Measurements from ENCODE around the gene PAX2. TPM values are rescaled to one million over a fixed set of nuclear protein-coding genes. Genes with fewer than 3 reads are reported as not detected.

The PAX2 gene
- total and polyA plus RNA-seq, 2 of the 8 experiments (the other 6 are each of a cell fraction or from before 2014, with no cell fraction given), result 0.02 TPM; not detected in 1

DNA sequence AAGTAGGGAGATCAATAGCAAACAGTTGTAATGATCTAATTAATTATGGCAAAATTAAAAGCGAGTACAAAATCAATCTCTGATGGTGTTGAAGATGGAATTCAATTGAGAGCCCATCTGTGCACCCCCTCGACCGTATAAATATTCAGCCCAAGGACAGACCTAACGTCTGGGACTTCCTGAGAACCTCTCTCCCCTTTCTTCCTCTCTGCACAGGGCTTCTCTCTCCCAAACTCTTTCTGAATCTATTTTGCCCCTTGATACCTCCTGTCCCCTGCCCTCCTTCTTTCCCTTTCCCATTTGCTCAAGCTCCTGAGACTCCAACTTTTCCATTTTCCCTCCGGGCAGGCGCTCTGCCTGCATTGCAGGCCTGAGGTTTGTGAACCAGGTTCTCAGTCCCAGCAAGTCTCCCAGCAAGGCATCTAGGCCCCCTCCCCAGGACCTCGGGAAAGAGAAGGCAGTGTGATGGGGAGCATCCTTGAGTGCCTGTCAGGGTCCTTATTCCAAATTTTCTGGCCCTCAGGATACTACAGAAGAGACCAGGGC is 8.5 kb upstream of the PAX2 start:
- ChIA-PET CTCF (ENCODE audit: partially characterized antibody) (interaction anchor here (0.8 to 3.8 kb wide), 6 partner anchors 25 to 260 kb away, joined by 3 to 16 read pairs (median 4); no protein-coding TSS in a partner anchor), POLR2A (ENCODE audit: partially characterized antibody) (interaction anchor here (0.7 to 2.8 kb wide), 5 partner anchors 8 to 313 kb away, joined by 3 to 7 read pairs (median 3); no protein-coding TSS in a partner anchor)
- Histone ChIP-seq H3K23ac (ENCODE audit: insufficient read length) (no peak overlapping the region), H3K4me2 (ENCODE audit: insufficient read depth in 1 of 2, low read depth in 2 of 2, low read length in 2 of 2) (peak overlapping the region; percentile 45 to 58), H2AFZ (ENCODE audit: low read length) (no peak overlapping the region), H3K36me3 (ENCODE audit: control insufficient read depth in 2 of 4, insufficient read depth in 4 of 4, low read length in 3 of 4) (peaks cover 0 to 9% (median 0%) of the 10 kb centered on the region in 4 experiments; a peak in 1 of 8 replicates), H3K27me3 (replicated peaks in 1 of 4; ENCODE audit: control insufficient read depth in 3 of 4, extremely low read depth in 1 of 4, insufficient read depth in 3 of 4, low read length in 3 of 4) (peaks cover 92 to 100% (median 100%) of the 10 kb centered on the region in 4 experiments), H2BK15ac (ENCODE audit: low read length) (peak overlapping the region; percentile 46; the same call in 1 of the 2 replicates), H3K4ac (replicated peaks; ENCODE audit: insufficient read length, low read depth, low read length) (no peak overlapping the region), H3K14ac (ENCODE audit: insufficient read length) (no peak overlapping the region), H4K91ac (replicated peaks; ENCODE audit: insufficient read length, low read length) (no peak overlapping the region), H2BK120ac (replicated peaks; ENCODE audit: low read depth, low read length) (no peak overlapping the region), H3K4me1 (replicated peaks in 1 of 4; ENCODE audit: control insufficient read depth in 3 of 4, insufficient read depth in 4 of 4, low read length in 3 of 4) (peaks cover 0 to 26% (median 22%) of the 10 kb centered on the region in 4 experiments; a peak in 6 of 7 replicates), H3K79me2 (ENCODE audit: control insufficient read depth in 1 of 2, insufficient read depth in 2 of 2, low read length in 2 of 2) (no peaks in the 10 kb centered on the region), H3K56ac (replicated peaks; ENCODE audit: insufficient read length, low read depth, low read length) (no peak overlapping the region), H2AK5ac (ENCODE audit: low read depth, low read length) (no peak overlapping the region), H2BK5ac (ENCODE audit: low read depth, low read length) (peak overlapping the region; percentile 35; the same call in 1 of the 2 replicates), H3K4me3 (ENCODE audit: extremely low read depth in 1 of 4, insufficient read depth in 2 of 4, low read depth in 3 of 4, low read length in 4 of 4) (peak overlapping the region in 1 of 4 experiments; percentile 37; a peak in 2 of 8 replicates), H2BK20ac (ENCODE audit: low read length) (peak overlapping the region; percentile 61; the same call in 1 of the 2 replicates), H4K5ac (ENCODE audit: insufficient read length, low read depth, low read length) (no peak overlapping the region), H3K79me1 (ENCODE audit: low read depth, low read length) (no peaks in the 10 kb centered on the region), H3K27ac (ENCODE audit: low read depth, low read length) (no peak overlapping the region), H3K9me3 (ENCODE audit: insufficient read depth in 2 of 2, low read depth in 1 of 2, low read length in 1 of 2) (no peaks in the 10 kb centered on the region), H4K20me1 (replicated peaks in 1 of 2; ENCODE audit: control insufficient read depth in 1 of 2, insufficient read depth in 2 of 2, low read length in 2 of 2) (peaks cover 17 to 32% of the 10 kb centered on the region in 2 experiments), H4K8ac (ENCODE audit: extremely low read depth, insufficient read depth, low read length) (no peak overlapping the region), H3K18ac (ENCODE audit: extremely low read depth, low read length) (peak overlapping the region; percentile 48), H2BK12ac (ENCODE audit: low read depth, low read length) (peak overlapping the region; percentile 75; the same call in 1 of the 2 replicates), H3K9ac (replicated peaks in 1 of 4; ENCODE audit: extremely low read depth in 1 of 4, low read depth in 3 of 4, low read length in 3 of 4) (no peak overlapping the region), H3K23me2 (ENCODE audit: low read depth, low read length) (peaks cover 14% of the 10 kb centered on the region; the same call in 1 of the 2 replicates)
- no peak for TF ChIP-seq SIRT6 (IDR thresholded peaks at IDR 0.05; ENCODE audit: low read length)
- TF ChIP-seq SP1 (IDR thresholded peaks at IDR 0.05; ENCODE audit: low read depth, low read length), result 0 out of 2 replicates have a peak, but pooled peaks have one; percentile 7
- no peak for TF ChIP-seq CHD2 (IDR thresholded peaks at IDR 0.05; ENCODE audit: low read length)
- no peak for TF ChIP-seq EZH2 (IDR thresholded peaks at IDR 0.05; ENCODE audit: low read depth, low read length, severe bottlenecking)
- no peak for TF ChIP-seq CEBPB (IDR thresholded peaks at IDR 0.05; ENCODE audit: low read depth, low read length)
- TF ChIP-seq CBX8 (IDR thresholded peaks at IDR 0.05; ENCODE audit: borderline replicate concordance, low read depth, low read length), result peak; percentile 87; the same call in 1 of the 2 replicates
- TF ChIP-seq TCF12 (IDR thresholded peaks at IDR 0.05; ENCODE audit: low read depth, low read length), result no peak
- no peak for TF ChIP-seq TBP (IDR thresholded peaks at IDR 0.05; ENCODE audit: low read depth, low read length)
- 15% methylated on average over 7 of the region's 7 CpGs; no CpG with 5 or more reads in 1 of the 2 experiments for WGBS, 2 experiments (ENCODE audit: extremely low coverage in 1 of 2, insufficient coverage in 1 of 2, insufficient read length in 1 of 2, insufficient replicate concordance in 2 of 2, low coverage in 1 of 2, low lambda C conversion rate in 2 of 2, missing lambda C conversion rate in 1 of 2)
- no peak for DNase-seq (ENCODE audit: low read depth in 1 of 2, low spot score in 2 of 2)
- no peak for FAIRE-seq

All from H1 (cell line).